BJ (cell line): ENCODE data around the gene EAF2. TPM values are rescaled to one million over a fixed set of nuclear protein-coding genes. Genes with fewer than 3 reads are reported as not detected.

Source experiments
- CTCF ChIA-PET: fragments of 350-600 bp; formaldehyde crosslinking; extraction: SDS; loops from one replicate; lab custom pipeline; 2021; ENCODE audit warnings: antibody characterized with exemption, inconsistent platforms; lab: Yijun Ruan, JAX
- POLR2A ChIA-PET: fragments of 300-600 bp; sonication (Branson Sonifier 250); formaldehyde crosslinking; extraction: SDS; loops from one replicate; lab custom pipeline; 2021; ENCODE audit warnings: antibody characterized with exemption; lab: Charles Lee
- DNase-seq: peaks from one replicate; pipeline ENCODE4 v3.0.0-alpha.2; 2011; ENCODE audit warnings: low read depth
- H3K27me3 ChIP-seq: 2 replicates; pipeline ENCODE4 v1.6.0; 2011; ENCODE audit warnings: low read length; ENCODE audit not compliant: control insufficient read depth, insufficient read depth
- H3K36me3 ChIP-seq: 2 replicates; pipeline ENCODE4 v1.5.1; 2011; ENCODE audit warnings: low read length; ENCODE audit not compliant: control insufficient read depth, insufficient read depth
- H3K4me3 ChIP-seq: 2 replicates; pipeline ENCODE4 v1.5.1; 2011; ENCODE audit warnings: low read depth, mild to moderate bottlenecking, control low read depth, low read length
- CTCF ChIP-seq: IDR thresholded peaks from 2 replicates; pipeline ENCODE4 v1.5.1; 2011; ENCODE audit warnings: low read depth, mild to moderate bottlenecking, control low read depth, inconsistent platforms, low read length, moderate library complexity; ENCODE audit not compliant: insufficient read depth
- polyA plus RNA-seq: library from polyadenylated mRNA; depleted of rRNA; stranded (reverse); fragments of >200 nt; gene quantifications from 2 replicates; pipeline ENCODE4 v1.2.3, GENCODE V29; 2011

EAF2 gene
- polyA plus RNA-seq, 1 experiment: 0.40 TPM

- POLR2A ChIA-PET: no interaction called here
- no peak for TF ChIP-seq CTCF
- DNase-seq: no peak
- Histone ChIP-seq H3K4me3 (no peak overlapping the region), H3K36me3 (no peaks in the 10 kb centered on the region), H3K27me3 (no peaks in the 10 kb centered on the region)
- CTCF ChIA-PET: no interaction called here
Measured at GRCh38 chr3:121836064-121836463, 1.1 kb downstream of the EAF2 start.

DNA sequence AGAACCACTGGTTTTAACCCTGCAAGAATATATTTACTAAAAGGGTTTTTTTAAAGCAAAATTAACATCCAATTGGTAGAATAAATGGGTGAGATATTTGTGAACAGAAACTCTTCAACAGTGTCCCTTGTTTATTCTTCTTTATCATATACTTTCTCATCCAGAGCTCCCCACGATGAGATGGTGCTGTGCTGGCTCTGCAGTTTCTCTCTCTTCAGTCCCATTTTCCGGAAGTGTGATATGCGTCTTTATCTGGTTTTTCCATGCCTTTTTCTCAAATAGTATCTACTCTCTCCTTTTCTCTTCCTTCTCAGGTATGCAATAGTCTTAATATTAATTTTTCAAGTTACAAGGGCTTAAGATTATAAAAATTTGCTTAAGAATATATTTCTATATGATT lies 1.5 kb downstream of the EAF2 start:
- Histone ChIP-seq H3K27me3 (no peaks in the 10 kb centered on the region), H3K36me3 (no peaks in the 10 kb centered on the region), H3K4me3 (no peak overlapping the region)
- no peak for DNase-seq
- no peak for TF ChIP-seq CTCF
- CTCF ChIA-PET: no interaction called here
- POLR2A ChIA-PET: no interaction called here

GRCh38 chr3:121839962-121840361 lies 5.0 kb downstream of the EAF2 start:
- no peak for DNase-seq
- H3K27me3 ChIP-seq: no peaks in the 10 kb centered on the region
- H3K4me3 ChIP-seq: no peak overlapping the region
- ChIA-PET CTCF (no interaction called here), POLR2A (no interaction called here)
- no peak for TF ChIP-seq CTCF
- H3K36me3 ChIP-seq: no peaks in the 10 kb centered on the region

DNA sequence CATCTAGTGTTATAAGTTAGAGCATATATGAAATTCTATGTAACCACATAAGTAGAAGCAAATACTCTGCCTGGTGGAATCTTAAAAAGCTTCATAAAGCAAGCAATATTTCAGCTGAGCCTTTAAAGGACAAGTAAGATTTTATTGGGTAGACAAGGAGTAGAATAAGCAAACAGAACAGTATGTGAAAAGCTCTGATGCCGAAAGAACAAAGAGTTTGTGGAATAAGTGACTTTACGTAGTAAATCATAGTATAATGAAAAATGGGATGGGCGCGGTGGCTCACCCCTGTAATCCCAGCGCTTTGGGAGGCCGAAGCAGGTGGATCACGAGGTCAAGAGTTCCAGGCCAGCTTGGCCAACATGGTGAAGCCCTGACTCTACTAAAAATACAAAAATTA lies 9.9 kb downstream of the EAF2 start:
- TF ChIP-seq CTCF: no peak
- H3K4me3 ChIP-seq: no peak overlapping the region
- DNase-seq: no peak
- ChIA-PET CTCF (interaction anchor here (0.7 kb wide), 1 partner anchor 160 kb away, joined by 3 read pairs; no protein-coding TSS in a partner anchor), POLR2A (no interaction called here)
- no peaks in the 10 kb centered on the region for H3K36me3 ChIP-seq
- H3K27me3 ChIP-seq: no peaks in the 10 kb centered on the region

DNA sequence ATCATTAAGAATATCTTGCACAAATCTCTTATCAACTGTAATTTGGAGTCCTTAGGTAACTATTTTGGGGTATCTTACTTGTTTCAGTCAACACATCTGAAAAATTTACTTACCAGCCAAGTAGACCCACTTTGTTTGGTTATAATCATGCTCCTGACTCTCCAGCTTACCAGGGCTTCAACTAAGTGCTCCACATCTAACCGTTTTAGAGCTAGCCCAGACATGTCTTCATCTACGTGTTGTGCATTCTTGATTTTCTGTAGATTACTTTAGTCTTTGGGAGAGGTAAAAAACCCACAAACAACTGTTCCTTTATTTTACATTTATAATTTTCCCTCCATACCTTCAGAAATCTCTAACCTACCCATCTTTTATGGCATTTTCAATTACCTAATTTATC lies 17.2 kb downstream of the EAF2 start:
- TF ChIP-seq CTCF: no peak
- Histone ChIP-seq H3K4me3 (no peak overlapping the region), H3K27me3 (no peaks in the 10 kb centered on the region), H3K36me3 (no peaks in the 10 kb centered on the region)
- DNase-seq: no peak
- CTCF ChIA-PET: interaction anchor here (1.0 kb wide), 1 partner anchor 11 kb away, joined by 4 read pairs; no protein-coding TSS in a partner anchor
- POLR2A ChIA-PET: no interaction called here
